HG03571 (cell line): ENCODE results near the gene KATNA1.

ENCODE experiments used
- ATAC-seq: cut with Tn5 transposase; IDR thresholded peaks from one replicate; pipeline ENCODE4 v1.9.1; 2021; ENCODE audit not compliant: unreplicated experiment

Gene KATNA1

GRCh38 chr6:149614337-149614736 is 34.2 kb downstream of the KATNA1 start:
- ATAC-seq: no peak

DNA sequence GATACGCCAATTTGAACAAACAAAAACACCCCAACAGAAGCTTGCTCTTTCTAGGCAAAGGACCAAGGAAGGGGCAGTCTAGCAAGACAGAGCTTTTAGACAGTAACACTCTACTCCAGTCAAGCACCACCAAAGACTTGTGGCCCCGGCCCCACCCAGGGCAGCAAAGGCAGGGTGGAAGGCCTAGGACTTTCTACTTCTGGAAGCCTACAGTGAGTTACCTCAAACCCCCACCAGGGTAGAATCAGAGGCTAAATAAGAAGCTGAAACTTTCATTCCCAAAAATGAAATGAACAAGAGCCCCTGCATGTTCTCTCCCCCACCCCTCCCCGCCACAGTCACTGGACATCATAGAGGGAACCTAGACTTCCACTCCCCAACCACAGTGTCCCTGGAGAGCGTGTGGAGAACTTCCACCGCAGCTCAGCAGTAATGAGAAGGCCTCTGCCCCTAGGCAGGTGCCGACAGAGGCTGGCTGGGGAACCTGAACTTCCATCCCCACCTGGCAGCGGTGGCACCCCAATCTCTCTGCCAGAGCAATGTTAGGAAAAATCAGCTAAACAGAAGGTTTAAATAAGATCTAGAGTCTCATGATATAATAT is 40.0 kb downstream of the KATNA1 start:
- no peak for ATAC-seq

- no peak for ATAC-seq
Observed at GRCh38 chr6:149600508-149600907, 48.0 kb downstream of the KATNA1 start.

GRCh38 chr6:149593408-149593807 is 55.1 kb downstream of the KATNA1 start:
- no peak for ATAC-seq

- ATAC-seq: no peak
Observed at GRCh38 chr6:149592983-149593382, 55.5 kb downstream of the KATNA1 start.

GRCh38 chr6:149586149-149586548 is 62.4 kb downstream of the KATNA1 start:
- ATAC-seq: no peak

GRCh38 chr6:149581349-149581748 is 67.2 kb downstream of the KATNA1 start:
- ATAC-seq: no peak

DNA sequence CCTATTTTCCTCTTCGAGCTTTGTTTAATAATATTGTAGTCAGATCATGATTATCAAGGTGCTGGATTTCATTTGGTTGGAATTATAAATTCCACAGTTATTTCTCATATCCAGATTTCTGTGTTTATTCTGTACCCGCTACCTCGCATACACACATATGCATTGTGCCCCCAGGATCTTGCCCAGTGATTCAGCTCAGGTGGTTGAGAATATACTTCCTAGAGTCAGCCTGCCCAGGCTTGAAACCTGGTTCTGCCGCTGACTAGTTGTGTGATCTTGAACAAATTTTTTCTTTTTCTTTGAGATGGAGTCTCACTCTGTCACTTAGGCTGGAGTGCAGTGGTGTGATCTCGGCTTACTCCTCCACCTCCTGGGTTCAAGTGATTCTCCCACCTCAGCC is 67.6 kb downstream of the KATNA1 start:
- ATAC-seq: no peak

GRCh38 chr6:149567945-149568585 is 80.4 kb downstream of the KATNA1 start:
- no peak for ATAC-seq

DNA sequence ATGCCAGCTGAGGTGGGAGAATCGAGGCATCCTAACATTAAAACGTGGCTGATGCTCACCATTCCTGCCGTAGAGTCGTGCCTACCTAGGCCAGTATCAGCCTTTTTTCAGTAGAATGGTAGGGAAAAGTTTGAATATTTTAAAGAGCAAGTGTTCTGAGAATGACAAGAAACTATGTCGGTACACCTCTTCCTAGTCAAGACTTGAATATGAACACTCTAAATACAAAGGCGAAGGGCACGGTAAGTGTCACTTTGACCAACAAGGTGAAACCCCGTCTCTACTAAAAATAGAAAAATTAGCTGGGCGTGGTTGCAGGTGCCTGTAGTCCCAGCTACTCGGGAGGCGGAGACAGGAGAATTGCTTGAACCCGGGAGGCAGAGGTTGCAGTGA is 81.3 kb downstream of the KATNA1 start:
- no peak for ATAC-seq

GRCh38 chr6:149566410-149567193 is 81.9 kb downstream of the KATNA1 start:
- ATAC-seq: peak; percentile 17

DNA sequence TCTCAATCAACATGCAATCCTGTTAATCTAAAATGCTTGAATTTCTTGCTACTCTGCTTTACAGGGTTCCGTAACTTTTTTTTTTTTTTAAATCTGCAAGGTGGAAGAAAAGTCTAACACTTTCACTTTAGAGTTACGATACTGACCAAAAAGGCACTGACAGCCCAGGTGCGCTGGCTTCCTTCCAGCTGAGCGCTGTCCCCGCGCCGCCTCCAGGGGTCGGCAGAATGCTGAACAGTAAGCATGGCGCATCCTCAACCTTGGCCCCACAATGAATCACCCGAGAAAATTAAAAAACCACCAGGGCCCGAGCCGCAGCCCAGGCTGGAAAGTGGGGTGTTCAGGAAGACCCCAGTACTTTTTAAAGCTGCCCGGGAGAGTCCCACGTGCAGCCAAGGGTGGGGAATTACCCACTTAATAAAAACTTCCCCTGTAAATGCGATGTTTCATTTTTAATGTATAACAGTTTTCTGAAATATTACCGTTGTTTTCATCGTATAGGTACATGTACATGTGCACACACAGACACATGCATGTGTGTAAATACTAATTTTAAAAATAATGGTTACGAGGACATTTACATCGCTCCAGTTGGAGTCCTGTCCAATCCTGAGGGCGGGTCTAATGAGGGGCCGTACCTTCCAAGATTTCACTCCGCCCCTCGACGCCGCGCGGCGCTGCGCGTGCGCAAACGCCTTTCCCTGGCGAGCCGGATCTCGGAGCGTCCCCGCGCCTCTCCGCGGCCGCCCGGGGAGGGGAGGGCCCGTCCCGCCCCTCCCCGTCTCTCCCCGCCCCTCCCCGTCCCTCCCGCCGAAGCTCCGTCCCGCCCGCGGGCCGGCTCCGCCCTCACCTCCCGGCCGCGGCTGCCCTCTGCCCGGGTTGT is 82.7 kb downstream of the KATNA1 start, which contains the start of gene GINM1:
Gene GINM1, plus strand, starts transcription at position 849 of the 883 bp plus-strand sequence. CDS start 40 bp downstream, outside the sequence.
- peak; percentile 81 for ATAC-seq

DNA sequence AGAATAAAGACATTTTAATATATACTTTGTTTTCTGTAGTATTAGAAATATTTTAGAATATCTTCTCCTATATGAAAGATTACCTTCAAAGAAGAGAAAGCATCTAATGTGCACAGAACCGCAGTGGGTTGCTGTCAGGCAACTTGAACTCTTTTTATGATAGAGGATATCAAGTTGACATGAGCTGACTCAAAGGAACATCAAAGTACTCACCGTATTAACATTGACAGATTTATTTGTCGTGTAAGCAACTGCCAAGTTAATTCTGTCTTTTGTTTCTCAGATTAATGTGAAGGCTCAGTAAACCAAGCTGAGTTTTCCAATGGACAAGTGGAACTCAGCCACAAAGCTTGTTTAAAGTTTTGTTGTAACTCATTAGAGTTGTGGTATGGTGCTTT is 84.6 kb downstream of the KATNA1 start:
- no peak for ATAC-seq

- no peak for ATAC-seq
Observed at GRCh38 chr6:149563203-149563927, 85.1 kb downstream of the KATNA1 start.

- no peak for ATAC-seq
Observed at GRCh38 chr6:149560736-149561135, 87.8 kb downstream of the KATNA1 start.

- ATAC-seq: no peak
Observed at GRCh38 chr6:149559389-149559788, 89.1 kb downstream of the KATNA1 start.

DNA sequence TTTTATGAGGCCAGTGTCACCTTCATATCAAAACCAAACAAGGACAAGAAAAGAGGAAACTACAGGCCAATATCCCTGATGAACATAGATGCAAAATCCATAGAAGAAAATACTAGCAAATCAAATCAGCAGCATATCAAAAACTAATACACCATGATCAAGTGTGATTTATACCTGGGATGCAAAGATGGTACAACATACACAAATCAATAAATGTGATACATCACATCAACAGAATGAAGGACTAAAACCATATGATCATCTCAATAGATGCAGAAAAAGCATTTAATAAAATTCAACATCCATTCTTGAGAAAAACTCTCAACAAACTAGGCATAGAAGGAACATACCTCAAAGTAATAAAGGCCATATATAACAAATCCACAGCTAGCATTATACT is 90.5 kb downstream of the KATNA1 start:
- ATAC-seq: no peak

GRCh38 chr6:149551920-149552319 is 96.6 kb downstream of the KATNA1 start:
- ATAC-seq: no peak

- peak; percentile 88 for ATAC-seq
Observed at GRCh38 chr6:149545754-149546471, 102.6 kb downstream of the KATNA1 start, which contains the start of gene PPIL4. Gene PPIL4 (minus strand): TSS chr6:149546043. CDS start chr6:149546005, 38 bp downstream.
